ENCODE data around the gene ERCC6L2.

DNA sequence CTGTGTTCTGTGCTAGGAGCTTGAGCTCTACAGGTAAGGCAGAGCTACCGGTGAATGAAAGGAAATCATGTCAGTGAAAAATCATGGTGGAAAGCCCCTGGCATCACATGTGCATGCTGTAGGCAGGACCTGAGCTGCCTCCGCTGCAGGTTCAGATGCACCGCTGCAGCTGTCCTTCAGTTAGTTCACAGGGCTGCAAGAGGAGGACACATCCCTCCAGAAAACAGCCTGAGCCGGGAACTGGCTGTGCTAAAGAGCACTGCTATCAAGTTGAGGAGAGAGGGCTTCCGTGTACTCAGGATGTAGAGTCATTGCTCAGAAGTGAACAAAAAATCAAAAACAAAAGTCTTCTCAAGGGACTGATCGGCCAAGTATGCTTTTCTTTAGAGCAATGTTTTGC is 138.6 kb downstream of the ERCC6L2 start:
- TF ChIP-seq, protein P1, sequence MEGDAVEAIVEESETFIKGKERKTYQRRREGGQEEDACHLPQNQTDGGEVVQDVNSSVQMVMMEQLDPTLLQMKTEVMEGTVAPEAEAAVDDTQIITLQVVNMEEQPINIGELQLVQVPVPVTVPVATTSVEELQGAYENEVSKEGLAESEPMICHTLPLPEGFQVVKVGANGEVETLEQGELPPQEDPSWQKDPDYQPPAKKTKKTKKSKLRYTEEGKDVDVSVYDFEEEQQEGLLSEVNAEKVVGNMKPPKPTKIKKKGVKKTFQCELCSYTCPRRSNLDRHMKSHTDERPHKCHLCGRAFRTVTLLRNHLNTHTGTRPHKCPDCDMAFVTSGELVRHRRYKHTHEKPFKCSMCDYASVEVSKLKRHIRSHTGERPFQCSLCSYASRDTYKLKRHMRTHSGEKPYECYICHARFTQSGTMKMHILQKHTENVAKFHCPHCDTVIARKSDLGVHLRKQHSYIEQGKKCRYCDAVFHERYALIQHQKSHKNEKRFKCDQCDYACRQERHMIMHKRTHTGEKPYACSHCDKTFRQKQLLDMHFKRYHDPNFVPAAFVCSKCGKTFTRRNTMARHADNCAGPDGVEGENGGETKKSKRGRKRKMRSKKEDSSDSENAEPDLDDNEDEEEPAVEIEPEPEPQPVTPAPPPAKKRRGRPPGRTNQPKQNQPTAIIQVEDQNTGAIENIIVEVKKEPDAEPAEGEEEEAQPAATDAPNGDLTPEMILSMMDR (IDR thresholded peaks at IDR 0.05), result no peak
- TF ChIP-seq ZFX (IDR thresholded peaks at IDR 0.05; ENCODE audit: borderline replicate concordance), result no peak

All from 22Rv1 (cell line).